ENCODE data around the gene CDK5RAP3. TPM values are rescaled to one million over a fixed set of nuclear protein-coding genes. Genes with fewer than 3 reads are reported as not detected.

CDK5RAP3 gene
- total RNA-seq, 1 experiment from 2014 or later = 149 TPM

DNA sequence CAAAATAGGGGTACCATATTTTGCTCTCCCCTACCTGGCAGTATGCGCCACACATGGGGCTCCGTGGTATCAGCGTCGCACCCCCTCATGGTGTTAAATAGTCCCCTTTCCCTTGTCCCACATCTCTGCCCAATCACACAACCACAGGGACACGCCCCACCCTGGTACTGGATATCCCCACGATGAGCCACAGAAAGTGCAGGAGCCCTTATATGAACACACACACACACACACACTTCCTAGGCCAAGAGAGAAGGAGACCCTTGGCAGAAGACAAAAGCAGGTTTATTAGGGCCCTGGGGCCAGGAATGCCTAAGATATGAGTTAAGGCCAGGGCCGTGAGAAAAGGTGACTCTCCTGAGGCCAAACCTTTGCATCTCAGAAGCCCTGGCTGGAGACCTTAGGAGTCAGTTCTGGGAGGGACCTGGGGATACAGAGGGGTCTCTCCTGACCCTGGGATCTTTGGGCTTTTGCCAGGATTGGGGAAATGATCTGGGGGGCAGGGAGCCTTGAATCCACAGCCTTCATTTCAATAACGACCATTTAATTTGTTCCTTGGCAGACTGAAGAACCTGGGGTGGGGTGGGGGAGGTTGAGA lies 55.1 kb downstream of the CDK5RAP3 start:
- H3K4ac ChIP-seq (ENCODE audit: low read depth, low read length) = no peak overlapping the region
- H3K27me3 ChIP-seq (ENCODE audit: insufficient read depth, low read length) = peaks cover 2% of the 10 kb centered on the region; the same call in 1 of the 2 replicates
- H4K8ac ChIP-seq (replicated peaks; ENCODE audit: insufficient read length, low read depth, low read length) = no peak overlapping the region
- TF ChIP-seq, protein P1, sequence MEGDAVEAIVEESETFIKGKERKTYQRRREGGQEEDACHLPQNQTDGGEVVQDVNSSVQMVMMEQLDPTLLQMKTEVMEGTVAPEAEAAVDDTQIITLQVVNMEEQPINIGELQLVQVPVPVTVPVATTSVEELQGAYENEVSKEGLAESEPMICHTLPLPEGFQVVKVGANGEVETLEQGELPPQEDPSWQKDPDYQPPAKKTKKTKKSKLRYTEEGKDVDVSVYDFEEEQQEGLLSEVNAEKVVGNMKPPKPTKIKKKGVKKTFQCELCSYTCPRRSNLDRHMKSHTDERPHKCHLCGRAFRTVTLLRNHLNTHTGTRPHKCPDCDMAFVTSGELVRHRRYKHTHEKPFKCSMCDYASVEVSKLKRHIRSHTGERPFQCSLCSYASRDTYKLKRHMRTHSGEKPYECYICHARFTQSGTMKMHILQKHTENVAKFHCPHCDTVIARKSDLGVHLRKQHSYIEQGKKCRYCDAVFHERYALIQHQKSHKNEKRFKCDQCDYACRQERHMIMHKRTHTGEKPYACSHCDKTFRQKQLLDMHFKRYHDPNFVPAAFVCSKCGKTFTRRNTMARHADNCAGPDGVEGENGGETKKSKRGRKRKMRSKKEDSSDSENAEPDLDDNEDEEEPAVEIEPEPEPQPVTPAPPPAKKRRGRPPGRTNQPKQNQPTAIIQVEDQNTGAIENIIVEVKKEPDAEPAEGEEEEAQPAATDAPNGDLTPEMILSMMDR (conservative IDR thresholded peaks at IDR 0.05) = no peak
- no peak overlapping the region for H3K27ac ChIP-seq (ENCODE audit: insufficient read length, low read depth, low read length)
- H2BK120ac ChIP-seq (ENCODE audit: low read depth, low read length, poor library complexity, severe bottlenecking) = no peak overlapping the region
- no peak overlapping the region for H2BK15ac ChIP-seq (ENCODE audit: low read depth, low read length)
- Mint-ChIP-seq H3K4me3 (peak overlapping the region; percentile 58 to 79), H3K4me1 (peaks cover 28 to 32% of the 10 kb centered on the region in 2 experiments), H3K27ac (no peak overlapping the region; a peak in 1 of 7 replicates), H3K27me3 (ENCODE audit: low read depth) (peaks cover 42% of the 10 kb centered on the region), H3K36me3 (ENCODE audit: insufficient read depth in 1 of 3, low read depth in 3 of 3) (no peaks in the 10 kb centered on the region), H3K9me3 (no peaks in the 10 kb centered on the region; a peak in 1 of 5 replicates)
- H3K23me2 ChIP-seq (ENCODE audit: insufficient read length, low read depth, low read length, poor library complexity, severe bottlenecking) = peaks cover 19% of the 10 kb centered on the region
- H2BK20ac ChIP-seq (ENCODE audit: low read depth, low read length, poor library complexity, severe bottlenecking) = no peak overlapping the region
- no peaks in the 10 kb centered on the region for H4K20me1 ChIP-seq (ENCODE audit: control insufficient read depth, insufficient read depth, insufficient read length)
- H3K18ac ChIP-seq (ENCODE audit: insufficient read length, low read depth, low read length) = no peak overlapping the region
- peak overlapping the region; percentile 80 for H3K4me2 ChIP-seq (ENCODE audit: insufficient read depth, insufficient read length, low read length)
- H2BK12ac ChIP-seq (ENCODE audit: insufficient read length, low read depth, low read length) = no peak overlapping the region
- no peaks in the 10 kb centered on the region for H3K79me2 ChIP-seq (ENCODE audit: insufficient read depth, low read length)
- H3K9me3 ChIP-seq (ENCODE audit: control insufficient read depth, low read depth, low read length) = no peaks in the 10 kb centered on the region
- WGBS (ENCODE audit: extremely low coverage, insufficient read length, low lambda C conversion rate) = no CpG with 5 or more reads among the region's 8 CpGs
- no peak overlapping the region for H2AFZ ChIP-seq (ENCODE audit: low read length)
- no peaks in the 10 kb centered on the region for H3K79me1 ChIP-seq (ENCODE audit: insufficient read depth, low read depth, low read length, poor library complexity, severe bottlenecking)
- no peak for DNase-seq
- H3K23ac ChIP-seq (ENCODE audit: insufficient read length, low read depth, low read length) = no peak overlapping the region
- H3K56ac ChIP-seq (ENCODE audit: insufficient read length, low read depth, low read length) = no peak overlapping the region
- no peak overlapping the region for H3K9ac ChIP-seq (ENCODE audit: extremely low read depth, insufficient read length, low read length)
- H2AK5ac ChIP-seq (ENCODE audit: insufficient read length, low read length) = no peak overlapping the region
- H2BK5ac ChIP-seq (ENCODE audit: insufficient read length, low read length) = no peak overlapping the region
- no peak overlapping the region for H4K5ac ChIP-seq (ENCODE audit: insufficient read length, low read depth, low read length)
- no peak overlapping the region for H4K91ac ChIP-seq (ENCODE audit: insufficient read length, low read depth, low read length)
- no peak overlapping the region for H3K14ac ChIP-seq (ENCODE audit: insufficient read depth, low read length)
- H3K4me1 ChIP-seq (ENCODE audit: insufficient read depth, low read length) = no peaks in the 10 kb centered on the region
- H3T11ph ChIP-seq (ENCODE audit: low read length) = no peak overlapping the region
